ENCODE measurements around the gene ZNF512B.

Gene ZNF512B

DNA sequence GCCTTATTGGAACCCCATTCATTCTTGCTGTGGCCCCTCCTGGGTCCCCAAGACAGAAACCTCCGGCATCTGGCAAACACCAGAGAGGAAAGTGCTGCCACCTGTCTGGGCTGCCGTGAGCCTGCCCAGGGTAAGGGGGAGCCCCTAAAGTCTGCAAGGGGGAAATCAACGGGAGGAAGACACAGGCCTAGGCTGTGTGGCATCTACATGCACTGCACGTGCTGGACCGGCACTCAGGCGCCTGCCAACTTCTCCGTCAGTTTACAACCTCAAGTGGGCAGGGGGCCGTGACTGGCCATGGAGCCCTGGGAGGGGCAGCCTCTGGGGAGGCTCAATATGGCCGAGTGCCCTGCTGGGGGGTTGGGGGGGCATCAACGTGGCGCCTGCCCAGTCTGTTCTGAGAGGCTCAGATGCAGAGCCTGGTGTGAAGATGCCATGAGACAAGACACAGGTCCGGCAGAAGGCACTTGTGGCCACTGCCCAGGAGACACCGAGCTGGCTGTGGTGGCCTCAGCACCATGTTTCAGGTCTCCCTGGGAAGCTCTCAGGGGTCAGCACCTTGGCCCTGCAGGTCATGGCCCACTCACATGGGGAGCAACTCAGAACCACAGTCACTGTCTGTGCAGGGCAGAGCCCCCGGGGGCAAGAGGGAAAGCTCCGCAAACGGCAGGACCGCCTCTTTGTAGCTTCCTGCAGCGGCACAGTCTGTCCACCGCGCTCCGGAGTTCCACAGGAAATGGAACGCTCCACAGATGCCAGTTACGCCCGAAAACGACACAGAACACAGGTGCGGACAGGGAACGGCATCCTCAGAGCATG is 21.9 kb downstream of the ZNF512B start:
- no peak for DNase-seq (ENCODE audit: low read depth)

DNA sequence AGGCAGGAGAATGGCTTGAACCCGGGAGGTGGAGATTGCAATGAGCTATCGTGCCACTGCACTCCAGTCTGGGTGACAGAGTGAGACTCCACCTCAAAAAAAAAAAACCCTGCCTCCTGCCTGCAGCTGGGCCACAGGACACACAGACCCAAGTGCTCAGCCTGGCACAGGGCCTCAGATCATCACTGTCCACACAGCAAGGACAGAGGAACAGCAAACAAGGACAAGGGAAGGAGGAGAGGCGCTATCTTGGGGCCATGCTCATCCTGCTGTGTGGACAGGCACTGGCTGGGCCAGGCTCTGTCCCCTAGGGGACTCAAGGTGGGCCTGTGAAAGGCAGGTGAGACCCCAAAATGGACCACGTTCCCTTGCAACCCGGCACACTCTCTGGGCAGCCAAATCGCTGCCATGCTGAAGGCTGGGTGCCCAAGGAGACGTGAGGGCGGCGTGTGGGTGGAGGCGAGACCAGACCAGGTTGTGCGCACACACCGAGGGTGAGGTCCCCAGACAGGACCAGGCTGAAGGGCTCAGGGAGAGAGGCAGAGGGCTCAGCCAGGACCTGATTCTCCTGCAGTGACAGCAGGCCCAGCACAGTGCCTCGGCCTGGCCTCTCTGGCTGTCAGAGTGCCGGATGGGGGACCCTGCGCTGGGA is 22.6 kb downstream of the ZNF512B start:
- DNase-seq (ENCODE audit: low read depth), result no peak

DNA sequence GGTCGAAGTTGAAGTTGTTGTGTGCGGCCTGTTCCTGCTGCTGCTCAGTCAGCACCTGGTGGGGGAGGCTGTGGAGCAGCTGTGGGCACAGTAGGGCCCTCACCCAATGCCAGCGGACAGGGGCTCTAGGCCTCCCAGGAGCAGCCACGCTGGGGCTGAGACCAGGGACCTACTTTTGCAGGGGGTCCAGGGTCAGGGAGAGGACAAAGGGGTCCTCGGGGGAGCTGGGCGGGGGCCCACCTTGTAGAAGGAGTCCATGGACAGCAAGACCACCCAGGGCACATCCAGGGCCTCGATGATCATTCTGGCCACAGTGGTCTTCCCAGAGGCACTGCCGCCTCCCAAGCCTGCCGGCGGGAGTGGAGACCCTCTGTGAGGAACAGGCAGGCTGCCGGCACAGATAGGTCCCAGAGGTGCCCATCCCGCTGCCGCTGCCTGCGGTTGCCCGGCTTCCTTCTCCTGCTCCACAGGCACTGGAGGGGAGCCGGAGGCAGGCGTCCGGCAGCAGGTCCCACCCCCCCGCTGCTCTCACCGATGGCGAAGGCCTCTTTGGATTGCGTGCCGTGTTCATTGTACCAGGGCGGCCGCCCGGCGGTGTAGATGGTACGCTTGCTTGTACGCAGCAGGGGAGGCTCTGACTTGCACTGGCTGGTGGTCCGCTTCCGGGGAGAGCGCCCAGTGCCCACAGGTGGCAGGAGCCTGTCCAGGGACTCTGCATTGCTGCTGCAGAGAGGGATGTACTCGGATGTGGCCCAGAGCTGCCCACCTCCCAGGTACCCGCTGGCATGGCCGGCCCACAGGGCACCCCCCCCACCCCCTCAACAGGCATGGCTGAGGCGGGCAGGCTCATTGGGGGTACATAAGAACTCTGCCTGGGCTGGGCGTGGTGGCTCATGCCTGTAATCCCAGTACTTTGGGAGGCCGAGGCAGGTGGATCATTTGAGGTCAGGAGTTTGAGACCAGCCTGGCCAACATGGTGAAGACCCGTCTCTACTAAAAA is 23.5 kb downstream of the ZNF512B start:
- no peak for DNase-seq (ENCODE audit: low read depth)

GRCh38 chr20:63945031-63945658 is 24.6 kb downstream of the ZNF512B start:
- DNase-seq (ENCODE audit: low read depth), result no peak

- no peak for DNase-seq (ENCODE audit: low read depth)
Observed at GRCh38 chr20:63944078-63944941, 25.4 kb downstream of the ZNF512B start.

DNA sequence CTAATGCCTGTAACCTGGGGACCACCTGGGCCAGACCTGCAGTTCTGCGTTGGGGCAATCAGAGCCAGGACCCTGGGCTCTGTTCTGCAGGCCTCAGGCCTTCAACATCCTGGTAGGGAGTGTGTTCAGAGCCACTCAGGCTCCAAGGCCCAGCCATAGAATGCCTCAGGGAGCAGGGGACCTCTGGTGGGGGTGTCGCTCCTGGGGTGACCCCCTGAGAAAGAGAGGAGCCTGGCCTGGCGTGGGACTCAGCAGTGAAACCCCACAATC is 26.0 kb downstream of the ZNF512B start:
- no peak for DNase-seq (ENCODE audit: low read depth)

DNA sequence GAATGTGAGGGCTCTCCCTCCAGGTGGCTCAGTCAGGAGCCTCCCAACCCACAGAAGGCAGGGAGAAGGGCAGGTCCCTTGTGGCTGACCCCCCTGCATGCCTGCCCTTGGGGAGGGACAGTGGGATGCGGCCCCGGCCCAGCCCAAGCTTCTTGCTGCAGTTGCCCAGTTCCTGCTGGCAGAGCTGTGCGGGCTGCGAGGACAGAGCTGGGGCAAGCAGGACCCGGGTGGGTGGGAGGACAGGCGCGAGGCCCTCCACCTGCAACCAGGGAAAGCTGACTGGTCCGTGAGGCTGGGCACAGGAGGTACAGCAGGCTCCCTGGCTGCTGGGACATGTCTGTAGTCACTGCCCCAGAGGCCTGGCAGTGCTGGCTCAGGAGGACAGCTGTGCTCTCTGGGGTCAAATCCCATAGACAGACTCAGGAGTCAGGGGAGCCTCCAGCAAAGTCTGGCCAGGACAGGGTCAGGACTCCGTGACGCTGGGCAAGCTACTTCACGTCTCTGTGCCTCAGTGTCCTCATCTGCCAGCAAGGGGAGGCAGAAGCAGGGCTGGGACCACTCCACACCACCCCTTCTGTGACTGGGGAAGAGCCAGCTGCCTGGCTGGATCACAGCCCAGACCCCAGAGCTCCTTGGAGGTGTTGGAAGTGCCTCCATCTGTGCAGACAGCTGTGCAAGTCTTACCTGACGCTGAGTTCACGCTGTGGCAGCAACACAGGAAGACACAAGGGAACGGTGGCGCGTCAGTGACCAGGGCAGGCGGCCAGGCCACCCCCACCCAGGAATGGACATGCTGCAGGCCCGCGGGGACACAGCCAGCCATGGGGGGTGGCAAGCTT is 26.5 kb downstream of the ZNF512B start:
- no peak for DNase-seq (ENCODE audit: low read depth)

DNA sequence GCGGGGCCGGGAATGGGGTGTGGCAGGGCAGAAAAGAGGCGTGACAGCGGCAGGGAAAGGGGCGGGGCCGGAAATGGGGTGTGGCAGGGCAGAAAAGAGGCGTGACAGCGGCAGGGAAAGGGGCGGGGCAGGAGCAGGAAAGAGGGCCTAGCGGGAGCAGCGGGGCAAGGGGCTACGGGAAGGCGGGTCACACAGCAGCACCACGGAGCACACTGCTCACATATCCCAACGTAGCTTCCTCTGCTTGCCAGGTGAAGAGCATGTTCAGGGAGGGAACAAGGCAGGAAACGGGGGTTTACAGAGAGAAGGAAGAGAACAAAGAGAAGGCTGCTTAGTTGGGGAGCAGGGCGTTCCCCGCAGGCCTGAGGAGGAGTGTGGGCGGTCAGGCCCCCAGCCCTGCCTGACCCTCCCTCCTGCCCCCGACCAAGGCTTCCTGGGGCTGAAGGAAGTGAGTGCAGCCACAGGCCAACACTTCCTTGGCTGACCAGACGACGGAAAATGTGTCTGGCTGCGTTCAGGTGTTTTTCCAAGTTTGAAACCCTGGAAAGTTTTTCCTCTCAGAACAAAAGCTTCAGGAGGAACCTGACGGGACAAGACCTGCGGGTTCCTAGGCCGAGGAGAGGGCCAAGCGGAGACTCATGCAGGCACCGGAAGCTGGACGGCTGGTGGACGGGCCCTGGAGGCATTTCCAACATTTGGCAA is 27.3 kb downstream of the ZNF512B start:
- no peak for DNase-seq (ENCODE audit: low read depth)

- no peak for DNase-seq (ENCODE audit: low read depth)
Observed at GRCh38 chr20:63941282-63942081, 28.2 kb downstream of the ZNF512B start.

DNA sequence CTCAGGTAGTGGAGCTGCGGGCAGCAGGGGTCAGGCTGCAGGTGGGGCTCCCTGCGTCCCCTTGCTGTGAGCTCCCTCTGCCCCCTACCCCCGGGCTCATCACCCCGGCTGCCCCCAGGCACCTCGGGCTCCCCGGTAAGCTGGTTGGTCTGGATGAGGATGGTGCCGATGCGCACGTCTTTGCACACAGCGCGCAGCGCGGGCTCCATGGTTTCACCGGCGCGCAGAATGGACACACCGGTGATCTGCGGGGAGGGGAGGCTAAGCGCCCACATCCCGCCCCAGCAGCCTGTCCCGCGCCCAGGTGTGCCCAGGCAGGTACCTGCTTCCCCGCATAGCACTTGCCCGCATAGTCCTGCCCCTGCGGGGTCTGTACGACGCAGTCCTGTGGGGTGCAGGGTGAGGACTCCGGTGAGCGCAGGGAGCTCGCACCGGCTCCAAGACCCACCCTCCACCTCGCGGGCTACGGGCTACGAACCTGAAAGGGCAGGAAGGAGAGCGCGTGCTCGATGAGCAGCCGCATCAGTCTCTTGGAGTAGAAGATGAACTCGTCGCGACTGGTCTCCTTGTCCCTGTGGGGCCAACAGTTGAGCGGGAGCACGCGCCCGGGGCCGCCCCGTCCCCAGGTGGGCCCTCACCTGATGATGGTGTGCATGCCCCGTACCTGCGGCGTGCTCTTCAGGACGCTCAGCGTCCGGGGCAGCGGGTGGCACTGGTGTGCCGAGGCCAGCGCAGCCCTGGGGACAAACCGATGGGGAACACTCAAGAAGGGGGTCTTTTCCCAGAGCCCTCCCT is 29.1 kb downstream of the ZNF512B start:
- no peak for DNase-seq (ENCODE audit: low read depth)

GRCh38 chr20:63940071-63940471 is 29.7 kb downstream of the ZNF512B start:
- no peak for DNase-seq (ENCODE audit: low read depth)

- DNase-seq (ENCODE audit: low read depth), result no peak
Observed at GRCh38 chr20:63939061-63939935, 30.4 kb downstream of the ZNF512B start.

DNA sequence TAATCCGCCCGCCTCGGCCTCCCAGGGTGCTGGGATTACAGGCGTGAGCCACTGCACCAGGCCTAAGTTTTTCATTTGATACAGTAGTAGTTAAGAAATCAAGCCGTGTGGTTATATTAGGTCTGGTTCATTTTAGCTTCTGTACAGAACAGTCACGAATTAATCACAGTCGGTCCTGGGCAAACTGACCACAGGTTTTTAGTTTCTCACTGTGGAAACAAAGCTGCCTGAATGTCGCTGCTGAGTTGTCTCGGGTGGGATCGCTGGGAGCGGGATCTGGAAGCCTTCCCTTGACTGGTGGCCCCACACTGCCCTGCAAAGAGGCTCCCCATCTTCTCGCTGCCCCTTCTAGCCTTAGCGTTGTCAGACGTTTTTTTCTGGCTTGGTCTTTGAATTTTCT is 32.1 kb downstream of the ZNF512B start:
- DNase-seq (ENCODE audit: low read depth), result no peak

GRCh38 chr20:63935447-63935846 is 34.3 kb downstream of the ZNF512B start:
- no peak for DNase-seq (ENCODE audit: low read depth)

DNA sequence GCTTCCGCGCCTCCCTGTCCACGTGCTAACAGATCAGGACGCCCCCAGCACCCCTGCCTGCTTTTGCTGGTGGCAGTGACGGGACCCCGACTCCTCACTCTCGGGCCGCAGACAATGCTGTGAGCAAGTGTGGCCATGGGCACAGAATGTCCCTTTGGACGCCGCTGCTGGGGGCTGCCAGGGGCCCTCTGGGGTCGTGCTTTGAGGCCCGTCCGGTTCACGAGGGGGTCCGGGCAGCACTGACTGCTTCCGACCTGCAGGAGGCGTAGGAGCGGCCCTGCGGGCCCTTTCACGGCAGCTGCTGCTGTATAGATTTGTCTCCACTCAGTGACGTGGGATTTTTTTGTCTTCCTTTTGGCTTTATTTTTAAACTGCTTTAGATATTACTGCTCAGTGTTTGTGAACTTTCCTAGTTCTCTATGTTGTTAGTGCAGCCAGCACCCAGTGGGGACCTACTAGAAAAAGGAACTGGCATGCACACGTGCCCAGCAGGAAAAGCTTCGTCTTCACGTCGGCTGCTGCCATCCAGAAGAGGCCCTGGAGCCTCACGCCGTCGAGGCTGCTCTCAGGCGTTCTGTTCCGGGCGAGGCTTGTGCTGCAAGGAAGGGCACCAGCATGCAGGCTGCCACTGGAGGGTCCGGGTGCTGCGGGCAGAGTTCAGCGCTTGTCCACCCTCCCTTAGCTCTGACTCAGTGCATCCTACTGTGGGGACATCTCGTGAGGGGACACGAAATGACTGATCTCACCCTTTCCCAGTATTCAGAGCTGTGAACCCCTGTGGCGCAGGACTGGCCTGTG is 35.3 kb downstream of the ZNF512B start:
- DNase-seq (ENCODE audit: low read depth), result no peak

GRCh38 chr20:63933646-63934045 is 36.1 kb downstream of the ZNF512B start:
- DNase-seq (ENCODE audit: low read depth), result no peak
